HCT116 (cell line): Measurements from ENCODE around the gene CLEC2B. TPM values are rescaled to one million over a fixed set of nuclear protein-coding genes. Genes with fewer than 3 reads are reported as not detected.

Source experiments
- ATAC-seq: fragments of 200-7000 bp; cut with Tn5 transposase; 2 replicates; pipeline ENCODE4 v1.9.1; 2020; ENCODE audit warnings: mild to moderate bottlenecking, moderate library complexity
- BruUV-seq: library from RNA; stranded (reverse); fragments of 400-500 nt; replicated peaks from 2 replicates; lab custom pipeline; 2021; lab: Mats Ljungman, UMichigan
- CTCF ChIA-PET: fragments of 300-600 bp; sonication (Branson Sonifier 250); formaldehyde crosslinking; loops from one replicate; lab custom pipeline; 2021; ENCODE audit warnings: antibody characterized with exemption; lab: Charles Lee
- POLR2A ChIA-PET: fragments of 300-600, 350-600 bp; sonication (Branson Sonifier 250); formaldehyde crosslinking; loops from one replicate; lab custom pipeline; 2021; ENCODE audit warnings: antibody characterized with exemption; lab: Charles Lee
- RAD21 ChIA-PET, 2 experiments: fragments of 300-600 bp; sonication (Branson Sonifier 250); formaldehyde crosslinking; loops; one replicate each; lab custom pipeline; 2023; ENCODE audit warnings: low total read pairs in 2 of 2; ENCODE audit not compliant: uncharacterized antibody in 2 of 2, unreplicated experiment in 2 of 2, low non-redundant PET in 1 of 2; lab: Charles Lee
- DNase-seq: peaks from one replicate; pipeline ENCODE4 v3.0.0-alpha.2; 2010; ENCODE audit warnings: low read depth, low spot score
- H2AFZ ChIP-seq: fragments of 200-600 bp; shearing (Covaris generic), sonication (generic); 2 replicates; pipeline ENCODE4 v1.6.1; 2017; ENCODE audit warnings: low read depth, mixed run types, mixed read lengths, antibody characterized with exemption, low read length; ENCODE audit not compliant: poor library complexity, severe bottlenecking
- H3K27ac ChIP-seq: 2 replicates; pipeline ENCODE4 v1.5.1; 2012; ENCODE audit warnings: low read depth, low read length
- H3K27me3 ChIP-seq: fragments of 200-600 bp; sonication (generic); 2 replicates; pipeline ENCODE4 v1.6.1; 2016; ENCODE audit warnings: mixed run types, low read length, mixed read lengths; ENCODE audit not compliant: insufficient read depth
- H3K36me3 ChIP-seq, 2 experiments: fragments of 200-500 bp in 1 of 2; fragments of 200-600 bp in 1 of 2; sonication (Bioruptor generic) in 1 of 2; sonication (generic) in 1 of 2; 2 replicates each; pipeline versions ENCODE4 v1.5.1 to v1.6.1; 2014 to 2016; ENCODE audit warnings: low read length in 2 of 2, inconsistent platforms in 1 of 2, mixed read lengths in 1 of 2, mixed run types in 1 of 2; ENCODE audit not compliant: insufficient read depth in 2 of 2, control insufficient read depth in 1 of 2
- H3K4me1 ChIP-seq, 2 experiments: fragments of 200-600 bp in 1 of 2; sonication (generic) in 1 of 2; 2 replicates each; pipeline versions ENCODE4 v1.5.1 to v1.6.1; 2012 to 2017; ENCODE audit warnings: low read length in 2 of 2, inconsistent platforms in 1 of 2, mild to moderate bottlenecking in 1 of 2, mixed read lengths in 1 of 2, mixed run types in 1 of 2, moderate library complexity in 1 of 2; ENCODE audit not compliant: insufficient read depth in 2 of 2, control insufficient read depth in 1 of 2
- H3K4me2 ChIP-seq: fragments of 200-600 bp; sonication (generic); 2 replicates; pipeline ENCODE4 v1.6.1; 2017; ENCODE audit warnings: mixed run types, low read length, mixed read lengths
- H3K4me3 ChIP-seq, 2 experiments: fragments of 200-600 bp in 1 of 2; sonication (generic) in 1 of 2; replicated peaks in 1 of 2; 2 replicates each; pipeline ENCODE4 v1.5.1; 2011 to 2016; ENCODE audit warnings: low read length in 2 of 2, control low read depth in 1 of 2, low read depth in 1 of 2, mild to moderate bottlenecking in 1 of 2, mixed read lengths in 1 of 2, mixed run types in 1 of 2
- H3K79me2 ChIP-seq: fragments of 200-600 bp; sonication (generic); 2 replicates; pipeline ENCODE4 v1.6.1; 2017; ENCODE audit warnings: mild to moderate bottlenecking, mixed run types, low read length, moderate library complexity, mixed read lengths; ENCODE audit not compliant: insufficient read depth
- H3K9ac ChIP-seq: fragments of 200-600 bp; sonication (generic); 2 replicates; pipeline ENCODE4 v1.6.1; 2016; ENCODE audit warnings: low read length, mixed read lengths
- H3K9me2 ChIP-seq: fragments of 200-600 bp; sonication (generic), shearing (Covaris generic); 2 replicates; pipeline ENCODE4 v1.6.1; 2017; ENCODE audit warnings: mixed run types, mild to moderate bottlenecking, moderate library complexity; ENCODE audit not compliant: insufficient read depth
- H3K9me3 ChIP-seq, 2 experiments: fragments of 200-500 bp in 1 of 2; fragments of 200-600 bp in 1 of 2; sonication (Bioruptor generic) in 1 of 2; sonication (generic) in 1 of 2; 2 replicates each; pipeline ENCODE4 v1.6.1; 2014 to 2017; ENCODE audit warnings: low read length in 2 of 2, mixed read lengths in 2 of 2, inconsistent platforms in 1 of 2, low read depth in 1 of 2, mild to moderate bottlenecking in 1 of 2, mixed run types in 1 of 2, moderate library complexity in 1 of 2; ENCODE audit not compliant: control insufficient read depth in 1 of 2, insufficient read depth in 1 of 2
- H4K20me1 ChIP-seq: fragments of 200-600 bp; sonication (generic), shearing (Covaris generic); 2 replicates; pipeline ENCODE4 v1.6.1; 2017; ENCODE audit warnings: mixed run types, mild to moderate bottlenecking, moderate library complexity; ENCODE audit not compliant: insufficient read depth
- EZH2phosphoT487 ChIP-seq: fragments of 200-600 bp; IDR thresholded peaks from 2 replicates; pipeline ENCODE4 v1.6.1; 2018; ENCODE audit warnings: antibody characterized with exemption, borderline replicate concordance
- FOSL1 ChIP-seq: IDR thresholded peaks from 2 replicates; pipeline ENCODE4 v1.6.1; 2012; ENCODE audit warnings: low read depth
- RAD21 ChIP-seq: IDR thresholded peaks from 2 replicates; pipeline ENCODE4 v1.6.1; 2012; ENCODE audit warnings: low read depth, mild to moderate bottlenecking
- SRF ChIP-seq: IDR thresholded peaks from 2 replicates; pipeline ENCODE4 v1.6.1; 2012; ENCODE audit warnings: low read depth
- ZFX ChIP-seq: fragments of 450-650 bp; IDR thresholded peaks from 2 replicates; pipeline ENCODE4 v1.6.1; 2017
- intact Hi-C: fragments of 100-400 bp; cut with micrococcal nuclease; formaldehyde crosslinking; loops from 2 replicates; pipeline ENCODE4 v1.10.0; 2022
- total RNA-seq: library from RNA; stranded (reverse); gene quantifications from one replicate; pipeline ENCODE4 v1.2.1, GENCODE V29; 2021; ENCODE audit not compliant: unreplicated experiment
- TF ChIP-seq, protein P1 (sequence below), 3 experiments: fragments of 200-600 bp in 1 of 3; sonication (generic) in 1 of 3; IDR thresholded peaks in 2 of 3; conservative IDR thresholded peaks in 1 of 3; 2 replicates each; pipeline ENCODE4 v1.5.1; 2012 to 2017; ENCODE audit warnings: low read depth in 2 of 3, low read length in 2 of 3, antibody characterized with exemption in 1 of 3, borderline replicate concordance in 1 of 3, control low read depth in 1 of 3, mild to moderate bottlenecking in 1 of 3, mixed read lengths in 1 of 3, mixed run types in 1 of 3, moderate library complexity in 1 of 3; ENCODE audit not compliant: insufficient read depth in 1 of 3
- TF ChIP-seq, protein P2 (sequence below): IDR thresholded peaks from 2 replicates; pipeline ENCODE4 v1.6.1; 2011; ENCODE audit warnings: mild to moderate bottlenecking, low read length, moderate library complexity; ENCODE audit not compliant: insufficient replicate concordance; ENCODE audit errors: extremely low read depth
- TF ChIP-seq, protein P3 (sequence below): IDR thresholded peaks from 2 replicates; pipeline ENCODE4 v1.6.1; 2012

CLEC2B gene
- total RNA-seq, 1 experiment from 2014 or later: not detected

DNA sequence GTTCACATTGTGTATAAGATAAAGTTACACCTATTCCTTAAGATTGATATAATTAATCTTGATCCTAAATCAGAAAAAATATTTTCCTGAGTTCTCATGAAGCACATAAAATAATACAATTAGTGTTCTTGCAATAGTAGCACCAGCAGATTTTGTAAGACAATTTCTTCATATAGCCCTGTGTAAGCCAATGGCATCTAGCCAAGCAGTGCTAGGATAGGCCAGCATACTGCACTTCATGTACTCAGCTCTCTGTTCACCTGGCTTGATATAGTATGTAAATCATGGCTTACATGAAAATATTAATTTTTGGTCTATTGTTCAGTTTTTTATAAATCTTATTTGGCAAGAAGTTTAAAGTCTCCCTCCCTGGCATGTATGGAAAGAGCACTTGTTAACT is 14.0 kb upstream of the CLEC2B start:
- H3K4me3 ChIP-seq: no peak overlapping the region
- intact Hi-C loops: no loop called here
- ChIA-PET CTCF (no interaction called here), POLR2A (no interaction called here), RAD21 (no interaction called here)
- no peak overlapping the region for H2AFZ ChIP-seq
- no TSS peak for BruUV-seq
- H3K79me2 ChIP-seq: no peaks in the 10 kb centered on the region
- H3K27ac ChIP-seq: no peak overlapping the region
- H3K9me2 ChIP-seq: no peaks in the 10 kb centered on the region
- DNase-seq: no peak
- H3K4me1 ChIP-seq: no peaks in the 10 kb centered on the region
- no peaks in the 10 kb centered on the region; the same call in 1 of the 2 replicates for H4K20me1 ChIP-seq
- H3K9ac ChIP-seq: no peak overlapping the region
- no peaks in the 10 kb centered on the region for H3K36me3 ChIP-seq
- H3K4me2 ChIP-seq: no peak overlapping the region
- H3K9me3 ChIP-seq: no peaks in the 10 kb centered on the region
- no peak for ATAC-seq
- no peak for TF ChIP-seq ZFX
- TF ChIP-seq SRF: no peak
- TF ChIP-seq EZH2phosphoT487: no peak
- TF ChIP-seq, protein P1, sequence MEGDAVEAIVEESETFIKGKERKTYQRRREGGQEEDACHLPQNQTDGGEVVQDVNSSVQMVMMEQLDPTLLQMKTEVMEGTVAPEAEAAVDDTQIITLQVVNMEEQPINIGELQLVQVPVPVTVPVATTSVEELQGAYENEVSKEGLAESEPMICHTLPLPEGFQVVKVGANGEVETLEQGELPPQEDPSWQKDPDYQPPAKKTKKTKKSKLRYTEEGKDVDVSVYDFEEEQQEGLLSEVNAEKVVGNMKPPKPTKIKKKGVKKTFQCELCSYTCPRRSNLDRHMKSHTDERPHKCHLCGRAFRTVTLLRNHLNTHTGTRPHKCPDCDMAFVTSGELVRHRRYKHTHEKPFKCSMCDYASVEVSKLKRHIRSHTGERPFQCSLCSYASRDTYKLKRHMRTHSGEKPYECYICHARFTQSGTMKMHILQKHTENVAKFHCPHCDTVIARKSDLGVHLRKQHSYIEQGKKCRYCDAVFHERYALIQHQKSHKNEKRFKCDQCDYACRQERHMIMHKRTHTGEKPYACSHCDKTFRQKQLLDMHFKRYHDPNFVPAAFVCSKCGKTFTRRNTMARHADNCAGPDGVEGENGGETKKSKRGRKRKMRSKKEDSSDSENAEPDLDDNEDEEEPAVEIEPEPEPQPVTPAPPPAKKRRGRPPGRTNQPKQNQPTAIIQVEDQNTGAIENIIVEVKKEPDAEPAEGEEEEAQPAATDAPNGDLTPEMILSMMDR (IDR thresholded peaks at IDR 0.05 in 2 of 3, conservative IDR thresholded peaks at IDR 0.05 in 1 of 3; ENCODE audit: borderline replicate concordance in 1 of 3, insufficient read depth in 1 of 3, low read depth in 2 of 3, low read length in 2 of 3): no peak
- no peak for TF ChIP-seq RAD21
- TF ChIP-seq, protein P2, sequence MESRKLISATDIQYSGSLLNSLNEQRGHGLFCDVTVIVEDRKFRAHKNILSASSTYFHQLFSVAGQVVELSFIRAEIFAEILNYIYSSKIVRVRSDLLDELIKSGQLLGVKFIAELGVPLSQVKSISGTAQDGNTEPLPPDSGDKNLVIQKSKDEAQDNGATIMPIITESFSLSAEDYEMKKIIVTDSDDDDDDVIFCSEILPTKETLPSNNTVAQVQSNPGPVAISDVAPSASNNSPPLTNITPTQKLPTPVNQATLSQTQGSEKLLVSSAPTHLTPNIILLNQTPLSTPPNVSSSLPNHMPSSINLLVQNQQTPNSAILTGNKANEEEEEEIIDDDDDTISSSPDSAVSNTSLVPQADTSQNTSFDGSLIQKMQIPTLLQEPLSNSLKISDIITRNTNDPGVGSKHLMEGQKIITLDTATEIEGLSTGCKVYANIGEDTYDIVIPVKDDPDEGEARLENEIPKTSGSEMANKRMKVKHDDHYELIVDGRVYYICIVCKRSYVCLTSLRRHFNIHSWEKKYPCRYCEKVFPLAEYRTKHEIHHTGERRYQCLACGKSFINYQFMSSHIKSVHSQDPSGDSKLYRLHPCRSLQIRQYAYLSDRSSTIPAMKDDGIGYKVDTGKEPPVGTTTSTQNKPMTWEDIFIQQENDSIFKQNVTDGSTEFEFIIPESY: no peak
- no peak for TF ChIP-seq FOSL1
- TF ChIP-seq, protein P3, sequence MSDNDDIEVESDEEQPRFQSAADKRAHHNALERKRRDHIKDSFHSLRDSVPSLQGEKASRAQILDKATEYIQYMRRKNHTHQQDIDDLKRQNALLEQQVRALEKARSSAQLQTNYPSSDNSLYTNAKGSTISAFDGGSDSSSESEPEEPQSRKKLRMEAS: no peak
- peaks cover 28% of the 10 kb centered on the region for H3K27me3 ChIP-seq
